Osteoblast (primary cell): Measurements from ENCODE around the gene MCM6. TPM values are rescaled to one million over a fixed set of nuclear protein-coding genes. Genes with fewer than 3 reads are reported as not detected.
A peak's percentile ranks its signal among the peaks of the same experiment; 100 is the strongest.

ENCODE experiments used
- DNase-seq: peaks from one replicate; pipeline ENCODE4 v3.0.0; 2011; ENCODE audit warnings: low spot score, mixed read lengths; ENCODE audit not compliant: insufficient read length; ENCODE audit errors: missing footprints
- H2AFZ ChIP-seq: 2 replicates; pipeline ENCODE4 v1.6.0; 2011; ENCODE audit warnings: mild to moderate bottlenecking, low read length
- H3K27ac ChIP-seq: 2 replicates; pipeline ENCODE4 v1.5.1; 2011; ENCODE audit warnings: mild to moderate bottlenecking, low read depth, low read length, moderate library complexity
- H3K27me3 ChIP-seq: 2 replicates; pipeline ENCODE4 v1.6.0; 2012; ENCODE audit warnings: mild to moderate bottlenecking, control low read depth, inconsistent platforms, low read length, moderate library complexity; ENCODE audit not compliant: insufficient read depth
- H3K36me3 ChIP-seq: 2 replicates; pipeline ENCODE4 v1.5.1; 2011; ENCODE audit warnings: mild to moderate bottlenecking, low read length, control low read depth, moderate library complexity; ENCODE audit not compliant: insufficient read depth
- H3K4me1 ChIP-seq: 2 replicates; pipeline ENCODE4 v1.5.1; 2011; ENCODE audit warnings: mild to moderate bottlenecking, low read length, control low read depth, moderate library complexity; ENCODE audit not compliant: insufficient read depth
- H3K4me2 ChIP-seq: 2 replicates; pipeline ENCODE4 v1.6.0; 2011; ENCODE audit warnings: mild to moderate bottlenecking, low read length; ENCODE audit not compliant: insufficient read depth
- H3K4me3 ChIP-seq: fragments of 200-600 bp; sonication (generic); 3 replicates; pipeline ENCODE4 v1.5.1; 2012; ENCODE audit warnings: mild to moderate bottlenecking, low read length, inconsistent platforms; ENCODE audit not compliant: insufficient read depth
- H3K79me2 ChIP-seq: 2 replicates; pipeline ENCODE4 v1.6.0; 2012; ENCODE audit warnings: mild to moderate bottlenecking, low read length, control low read depth, inconsistent platforms; ENCODE audit not compliant: insufficient read depth
- H3K9me3 ChIP-seq: 2 replicates; pipeline ENCODE4 v1.5.1; 2011; ENCODE audit warnings: low read depth, low read length, control low read depth
- H4K20me1 ChIP-seq: 2 replicates; pipeline ENCODE4 v1.6.0; 2012; ENCODE audit warnings: mild to moderate bottlenecking, low read length, control low read depth; ENCODE audit not compliant: insufficient read depth
- CTCF ChIP-seq: IDR thresholded peaks from 2 replicates; pipeline ENCODE4 v1.5.1; 2011; ENCODE audit warnings: mild to moderate bottlenecking, low read depth, low read length, moderate library complexity; ENCODE audit errors: extremely low read depth
- total RNA-seq: library from RNA; depleted of rRNA; stranded (reverse); fragments of >200 nt; gene quantifications from 2 replicates; pipeline ENCODE4 v1.2.3, GENCODE V29; 2012

Gene MCM6
- total RNA-seq: 14.5 and 15.6 TPM in 2 replicates

- TF ChIP-seq CTCF: no peak
- Histone ChIP-seq H3K27me3 (no peaks in the 10 kb centered on the region), H3K4me1 (peaks cover 23% of the 10 kb centered on the region), H2AFZ (peak within 1 kb of the TSS; percentile 88), H3K79me2 (peaks cover 35% of the 10 kb centered on the region), H3K36me3 (peaks cover 5% of the 10 kb centered on the region), H3K4me2 (peak within 1 kb of the TSS; percentile 98), H4K20me1 (no peaks in the 10 kb centered on the region), H3K9me3 (no peaks in the 10 kb centered on the region), H3K27ac (peak within 1 kb of the TSS; percentile 90), H3K4me3 (peak within 1 kb of the TSS; percentile 88)
- DNase-seq: peak; percentile 99
Measured at GRCh38 chr2:135876066-135876711, at the start of gene MCM6. TSS of gene MCM6 (minus strand) at chr2:135876443. CDS start at chr2:135876365, 78 bp downstream.

GRCh38 chr2:135925571-135925970, 49.3 kb upstream of the MCM6 start:
- H3K4me2 ChIP-seq: peak overlapping the region; percentile 17
- H3K27ac ChIP-seq: peak overlapping the region; percentile 27
- H2AFZ ChIP-seq: no peak overlapping the region
- TF ChIP-seq CTCF: no peak
- H3K4me3 ChIP-seq: no peak overlapping the region
- no peaks in the 10 kb centered on the region for H3K9me3 ChIP-seq
- H3K4me1 ChIP-seq: peaks cover 9% of the 10 kb centered on the region
- no peaks in the 10 kb centered on the region for H4K20me1 ChIP-seq
- DNase-seq: peak; percentile 41
- no peaks in the 10 kb centered on the region for H3K79me2 ChIP-seq
- H3K27me3 ChIP-seq: no peaks in the 10 kb centered on the region
- H3K36me3 ChIP-seq: peaks cover 20% of the 10 kb centered on the region

- no peak overlapping the region for H3K4me3 ChIP-seq
- no peak overlapping the region for H2AFZ ChIP-seq
- TF ChIP-seq CTCF: peak; percentile 55
- H3K36me3 ChIP-seq: peaks cover 12% of the 10 kb centered on the region
- H3K79me2 ChIP-seq: no peaks in the 10 kb centered on the region
- no peaks in the 10 kb centered on the region for H3K9me3 ChIP-seq
- H3K4me1 ChIP-seq: no peaks in the 10 kb centered on the region
- no peak overlapping the region for H3K27ac ChIP-seq
- H3K27me3 ChIP-seq: no peaks in the 10 kb centered on the region
- no peak overlapping the region for H3K4me2 ChIP-seq
- DNase-seq: no peak
- no peaks in the 10 kb centered on the region for H4K20me1 ChIP-seq
Measured at GRCh38 chr2:135916207-135916606, 40.0 kb upstream of the MCM6 start.

- Histone ChIP-seq H3K4me1 (peaks cover 6% of the 10 kb centered on the region), H3K36me3 (peaks cover 6% of the 10 kb centered on the region), H3K4me2 (no peak overlapping the region), H2AFZ (no peak overlapping the region), H4K20me1 (no peaks in the 10 kb centered on the region), H3K27me3 (no peaks in the 10 kb centered on the region), H3K27ac (no peak overlapping the region), H3K4me3 (no peak overlapping the region), H3K9me3 (no peaks in the 10 kb centered on the region), H3K79me2 (no peaks in the 10 kb centered on the region)
- TF ChIP-seq CTCF: no peak
- no peak for DNase-seq
Measured at GRCh38 chr2:135914485-135914884, 38.2 kb upstream of the MCM6 start.
